ENCODE results near the gene CCDC32.

CCDC32 gene

GRCh38 chr15:40510201-40510600 lies 54.6 kb downstream of the CCDC32 start:
- TF ChIP-seq CTCF (IDR thresholded peaks at IDR 0.05), result no peak

- no peak for TF ChIP-seq CTCF (IDR thresholded peaks at IDR 0.05)
Measured at GRCh38 chr15:40508216-40508615, 56.6 kb downstream of the CCDC32 start.

- no peak for TF ChIP-seq CTCF (IDR thresholded peaks at IDR 0.05)
Measured at GRCh38 chr15:40506964-40507571, 57.8 kb downstream of the CCDC32 start.
